Panc1 (cell line): ENCODE measurements around the gene ZNF764. TPM values are rescaled to one million over a fixed set of nuclear protein-coding genes. Genes with fewer than 3 reads are reported as not detected.

Experiments
- ATAC-seq: fragments of 200-7000 bp; cut with Tn5 transposase; 2 replicates; pipeline ENCODE4 v1.9.1; 2020; ENCODE audit warnings: mild to moderate bottlenecking, moderate library complexity
- BruUV-seq: library from RNA; stranded (reverse); fragments of 400-500 nt; replicated peaks from 2 replicates; lab custom pipeline; 2021; lab: Mats Ljungman, UMichigan
- CTCF ChIA-PET: fragments of 300-600 bp; sonication (Branson Sonifier 250); formaldehyde crosslinking; loops from one replicate; lab custom pipeline; 2022; ENCODE audit warnings: antibody characterized with exemption; lab: Charles Lee
- POLR2A ChIA-PET: fragments of 300-600 bp; sonication (Branson Sonifier 250); formaldehyde crosslinking; loops from one replicate; lab custom pipeline; 2022; ENCODE audit warnings: antibody characterized with exemption; lab: Charles Lee
- DNase-seq: peaks from one replicate; pipeline ENCODE4 v3.0.0-alpha.2; 2010; ENCODE audit warnings: low read depth, low spot score
- H3K27ac ChIP-seq: 2 replicates; pipeline ENCODE4 v1.5.1; 2011; ENCODE audit warnings: mild to moderate bottlenecking, low read length, inconsistent platforms
- H3K27me3 ChIP-seq: fragments of 200-500 bp; sonication (Bioruptor generic); 2 replicates; pipeline ENCODE4 v1.6.0; 2014; ENCODE audit warnings: low read length, inconsistent platforms; ENCODE audit not compliant: control insufficient read depth, insufficient read depth
- H3K36me3 ChIP-seq: fragments of 200-500 bp; sonication (Bioruptor generic); 2 replicates; pipeline ENCODE4 v1.5.1; 2014; ENCODE audit warnings: inconsistent platforms, mild to moderate bottlenecking, low read length, moderate library complexity; ENCODE audit not compliant: control insufficient read depth, insufficient read depth
- H3K4me1 ChIP-seq: 2 replicates; pipeline ENCODE4 v1.5.1; 2011; ENCODE audit warnings: inconsistent platforms, mild to moderate bottlenecking, low read length, moderate library complexity; ENCODE audit not compliant: control insufficient read depth, insufficient read depth
- H3K4me3 ChIP-seq, 2 experiments: 2 replicates each; pipeline ENCODE4 v1.5.1; 2011 to 2012; ENCODE audit warnings: low read depth in 2 of 2, low read length in 2 of 2, mild to moderate bottlenecking in 2 of 2, inconsistent platforms in 1 of 2, moderate library complexity in 1 of 2
- H3K9me3 ChIP-seq: fragments of 200-500 bp; sonication (Bioruptor generic); 2 replicates; pipeline ENCODE4 v1.5.1; 2014; ENCODE audit warnings: low read depth, mild to moderate bottlenecking, inconsistent platforms, low read length, moderate library complexity; ENCODE audit not compliant: control insufficient read depth, insufficient read depth
- POLR2AphosphoS5 ChIP-seq: IDR thresholded peaks from 2 replicates; pipeline ENCODE4 v1.6.1; 2012; ENCODE audit warnings: mild to moderate bottlenecking, low read depth, low read length, moderate library complexity
- SIN3A ChIP-seq: IDR thresholded peaks from 2 replicates; pipeline ENCODE4 v1.6.1; 2012; ENCODE audit warnings: low read depth, mild to moderate bottlenecking, low read length, moderate library complexity, borderline replicate concordance; ENCODE audit not compliant: insufficient read depth
- TCF7L2 ChIP-seq: IDR thresholded peaks from 2 replicates; pipeline ENCODE4 v1.6.1; 2011; ENCODE audit warnings: mild to moderate bottlenecking, low read depth, low read length, inconsistent platforms
- in situ Hi-C: cut with HindIII; loops from 2 replicates; pipeline ENCODE4 v1.10.0; 2016; ENCODE audit warnings: low sequenced_read_pairs, low pct_unique_long_range_greater_than_20kb
- intact Hi-C: fragments of 100-400 bp; cut with micrococcal nuclease; formaldehyde crosslinking; loops from one replicate; pipeline ENCODE4 v1.10.0; 2022; ENCODE audit not compliant: unreplicated experiment
- total RNA-seq: library from RNA; stranded (reverse); gene quantifications from one replicate; pipeline ENCODE4 v1.2.1, GENCODE V29; 2021; ENCODE audit not compliant: unreplicated experiment
- TF ChIP-seq, protein P1 (sequence below): fragments of 450-650 bp; IDR thresholded peaks from 2 replicates; pipeline ENCODE4 v1.5.1; 2017; ENCODE audit warnings: mild to moderate bottlenecking
- TF ChIP-seq, protein P2 (sequence below), 2 experiments: IDR thresholded peaks; 2 replicates each; pipeline ENCODE4 v1.6.1; 2011 to 2012; ENCODE audit warnings: low read depth in 2 of 2, control low read depth in 1 of 2, low read length in 1 of 2, mild to moderate bottlenecking in 1 of 2, moderate library complexity in 1 of 2; ENCODE audit not compliant: insufficient read depth in 1 of 2

The ZNF764 gene
- total RNA-seq, 1 experiment from 2014 or later: 16.7 TPM

DNA sequence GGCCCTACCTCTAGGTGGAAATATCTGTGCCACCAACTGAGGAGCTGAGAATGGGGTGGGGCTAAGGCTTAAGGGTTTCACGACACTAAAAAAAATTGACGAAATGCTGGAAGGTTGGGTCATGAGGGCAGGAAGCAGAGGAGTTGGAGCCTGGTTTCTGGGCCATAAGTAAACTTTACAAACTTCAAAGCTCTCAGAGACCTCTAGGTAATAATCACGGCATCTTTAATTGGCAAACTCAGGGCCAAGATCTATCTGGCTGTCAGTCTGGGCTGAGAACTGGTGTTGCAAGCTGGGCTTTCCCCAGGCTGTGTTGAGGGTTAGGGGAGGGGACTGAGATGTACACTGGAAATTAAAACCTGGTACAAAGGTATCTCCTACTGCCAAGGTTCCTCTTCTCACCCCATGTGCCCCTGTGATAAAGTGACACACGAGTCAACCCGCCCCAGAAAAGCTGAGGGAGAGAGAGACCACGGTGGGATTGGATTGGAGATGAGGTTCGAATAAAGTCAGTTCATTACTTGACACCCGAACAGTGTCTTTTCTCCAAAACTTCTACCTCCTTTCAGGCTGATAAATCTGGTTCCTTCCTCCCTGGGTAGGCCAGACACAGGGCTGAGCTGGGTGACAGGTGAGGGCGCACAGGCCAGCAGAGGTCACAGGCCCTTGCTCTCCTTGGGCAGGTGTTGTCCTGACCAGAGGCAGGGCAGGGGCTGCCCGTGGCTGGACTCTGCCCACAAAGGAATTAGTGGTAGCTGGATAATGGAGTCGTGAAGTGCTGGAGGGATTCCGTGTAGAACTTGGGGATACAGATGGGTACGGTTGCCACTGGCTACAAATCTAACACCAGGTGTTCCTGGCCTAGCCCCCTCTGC, 27.8 kb downstream of the ZNF764 start:
- intact Hi-C loops: no loop called here
- Histone ChIP-seq H3K9me3 (no peaks in the 10 kb centered on the region), H3K36me3 (no peaks in the 10 kb centered on the region), H3K4me1 (peaks cover 17% of the 10 kb centered on the region), H3K4me3 (no peak overlapping the region), H3K27me3 (no peaks in the 10 kb centered on the region), H3K27ac (no peak overlapping the region; the same call in 1 of the 2 replicates)
- no peak for DNase-seq
- BruUV-seq: TSS peak; percentile 44
- in situ Hi-C loops: no loop called here
- TF ChIP-seq SIN3A (no peak), POLR2AphosphoS5 (no peak), TCF7L2 (no peak)
- TF ChIP-seq, protein P1, sequence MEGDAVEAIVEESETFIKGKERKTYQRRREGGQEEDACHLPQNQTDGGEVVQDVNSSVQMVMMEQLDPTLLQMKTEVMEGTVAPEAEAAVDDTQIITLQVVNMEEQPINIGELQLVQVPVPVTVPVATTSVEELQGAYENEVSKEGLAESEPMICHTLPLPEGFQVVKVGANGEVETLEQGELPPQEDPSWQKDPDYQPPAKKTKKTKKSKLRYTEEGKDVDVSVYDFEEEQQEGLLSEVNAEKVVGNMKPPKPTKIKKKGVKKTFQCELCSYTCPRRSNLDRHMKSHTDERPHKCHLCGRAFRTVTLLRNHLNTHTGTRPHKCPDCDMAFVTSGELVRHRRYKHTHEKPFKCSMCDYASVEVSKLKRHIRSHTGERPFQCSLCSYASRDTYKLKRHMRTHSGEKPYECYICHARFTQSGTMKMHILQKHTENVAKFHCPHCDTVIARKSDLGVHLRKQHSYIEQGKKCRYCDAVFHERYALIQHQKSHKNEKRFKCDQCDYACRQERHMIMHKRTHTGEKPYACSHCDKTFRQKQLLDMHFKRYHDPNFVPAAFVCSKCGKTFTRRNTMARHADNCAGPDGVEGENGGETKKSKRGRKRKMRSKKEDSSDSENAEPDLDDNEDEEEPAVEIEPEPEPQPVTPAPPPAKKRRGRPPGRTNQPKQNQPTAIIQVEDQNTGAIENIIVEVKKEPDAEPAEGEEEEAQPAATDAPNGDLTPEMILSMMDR: no peak
- TF ChIP-seq, protein P2, sequence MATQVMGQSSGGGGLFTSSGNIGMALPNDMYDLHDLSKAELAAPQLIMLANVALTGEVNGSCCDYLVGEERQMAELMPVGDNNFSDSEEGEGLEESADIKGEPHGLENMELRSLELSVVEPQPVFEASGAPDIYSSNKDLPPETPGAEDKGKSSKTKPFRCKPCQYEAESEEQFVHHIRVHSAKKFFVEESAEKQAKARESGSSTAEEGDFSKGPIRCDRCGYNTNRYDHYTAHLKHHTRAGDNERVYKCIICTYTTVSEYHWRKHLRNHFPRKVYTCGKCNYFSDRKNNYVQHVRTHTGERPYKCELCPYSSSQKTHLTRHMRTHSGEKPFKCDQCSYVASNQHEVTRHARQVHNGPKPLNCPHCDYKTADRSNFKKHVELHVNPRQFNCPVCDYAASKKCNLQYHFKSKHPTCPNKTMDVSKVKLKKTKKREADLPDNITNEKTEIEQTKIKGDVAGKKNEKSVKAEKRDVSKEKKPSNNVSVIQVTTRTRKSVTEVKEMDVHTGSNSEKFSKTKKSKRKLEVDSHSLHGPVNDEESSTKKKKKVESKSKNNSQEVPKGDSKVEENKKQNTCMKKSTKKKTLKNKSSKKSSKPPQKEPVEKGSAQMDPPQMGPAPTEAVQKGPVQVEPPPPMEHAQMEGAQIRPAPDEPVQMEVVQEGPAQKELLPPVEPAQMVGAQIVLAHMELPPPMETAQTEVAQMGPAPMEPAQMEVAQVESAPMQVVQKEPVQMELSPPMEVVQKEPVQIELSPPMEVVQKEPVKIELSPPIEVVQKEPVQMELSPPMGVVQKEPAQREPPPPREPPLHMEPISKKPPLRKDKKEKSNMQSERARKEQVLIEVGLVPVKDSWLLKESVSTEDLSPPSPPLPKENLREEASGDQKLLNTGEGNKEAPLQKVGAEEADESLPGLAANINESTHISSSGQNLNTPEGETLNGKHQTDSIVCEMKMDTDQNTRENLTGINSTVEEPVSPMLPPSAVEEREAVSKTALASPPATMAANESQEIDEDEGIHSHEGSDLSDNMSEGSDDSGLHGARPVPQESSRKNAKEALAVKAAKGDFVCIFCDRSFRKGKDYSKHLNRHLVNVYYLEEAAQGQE (IDR thresholded peaks at IDR 0.05; ENCODE audit: insufficient read depth in 1 of 2, low read depth in 2 of 2, low read length in 1 of 2): no peak
- ChIA-PET CTCF (no interaction called here), POLR2A (interaction anchor here (0.8 kb wide), 1 partner anchor 98 kb away, joined by 11 read pairs; no protein-coding TSS in a partner anchor)
- ATAC-seq: no peak

DNA sequence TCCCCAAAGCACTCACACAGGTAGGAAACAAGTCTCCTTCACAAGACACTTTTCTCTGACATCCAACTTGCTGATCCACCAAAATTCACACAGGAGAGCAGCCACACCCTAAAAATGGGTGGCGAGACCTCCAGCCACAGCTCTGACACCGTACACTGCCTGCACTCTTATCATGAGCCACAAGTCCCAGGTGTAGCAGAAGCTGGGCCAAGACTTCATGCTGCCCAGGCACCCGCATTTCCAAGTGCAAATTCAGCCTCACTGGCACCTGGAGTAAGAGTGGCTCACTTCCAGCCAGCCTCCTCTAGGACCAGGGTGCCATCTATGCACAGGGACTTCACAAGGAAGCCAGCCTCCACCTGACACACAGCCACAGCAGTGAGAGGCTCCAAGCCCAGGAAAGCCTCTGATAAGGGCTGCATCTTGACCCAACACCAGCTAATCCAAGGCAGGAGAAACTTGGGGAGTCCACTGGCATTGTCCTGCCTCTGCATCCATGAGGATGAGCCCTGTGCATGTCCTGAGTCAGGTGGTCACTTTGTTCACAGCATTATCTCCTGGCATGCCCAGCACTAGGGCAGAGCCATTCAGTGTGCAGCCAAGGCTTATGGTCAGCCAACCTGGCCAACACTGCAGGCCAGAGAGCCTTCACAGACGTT, 29.2 kb downstream of the ZNF764 start:
- CTCF ChIA-PET: no interaction called here
- H3K27me3 ChIP-seq: no peaks in the 10 kb centered on the region
- no peaks in the 10 kb centered on the region for H3K9me3 ChIP-seq
- H3K4me1 ChIP-seq: peaks cover 19% of the 10 kb centered on the region
- no TSS peak for BruUV-seq
- in situ Hi-C loops (no loop called here), intact Hi-C loops (loop anchor here (10.0 kb wide), 1 partner anchor 84 kb away; the partner anchor contains the start of gene SEPHS2)
- H3K27ac ChIP-seq: no peak overlapping the region; the same call in 1 of the 2 replicates
- DNase-seq: no peak
- H3K4me3 ChIP-seq: no peak overlapping the region
- no peak for TF ChIP-seq TCF7L2
- TF ChIP-seq POLR2AphosphoS5: no peak
- TF ChIP-seq, protein P2 (IDR thresholded peaks at IDR 0.05; ENCODE audit: insufficient read depth in 1 of 2, low read depth in 2 of 2, low read length in 1 of 2): no peak
- TF ChIP-seq SIN3A: no peak
- TF ChIP-seq, protein P1: no peak
- no peak for ATAC-seq
- POLR2A ChIA-PET: no interaction called here
- H3K36me3 ChIP-seq: no peaks in the 10 kb centered on the region
